Gastroesophageal sphincter (tissue), 3 donors: ENCODE results near the gene PHOX2A.

ENCODE experiments used
- EP300 ChIP-seq: sonication (generic); formaldehyde crosslinking; IDR thresholded peaks from one replicate; pipeline ENCODE4 v1.6.1; 2017; ENCODE audit warnings: antibody characterized with exemption, mild to moderate bottlenecking
- POLR2A ChIP-seq, 2 donors: fragments of 450-650 bp; IDR thresholded peaks; one replicate each; pipeline ENCODE4 v1.6.1; 2017; ENCODE audit warnings: antibody characterized with exemption in 2 of 2, mild to moderate bottlenecking in 2 of 2, moderate library complexity in 1 of 2
- POLR2AphosphoS5 ChIP-seq: sonication (generic); formaldehyde crosslinking; IDR thresholded peaks from one replicate; pipeline ENCODE4 v1.6.1; 2017; ENCODE audit warnings: antibody characterized with exemption
- TF ChIP-seq, protein P1 (sequence below), 4 experiments: fragments of 200-600 bp in 2 of 4; fragments of 450-650 bp in 2 of 4; sonication (generic) in 1 of 4; IDR thresholded peaks; one replicate each; pipeline ENCODE4 v1.5.1; 2017 to 2019; ENCODE audit warnings: antibody characterized with exemption in 4 of 4, mild to moderate bottlenecking in 2 of 4, moderate library complexity in 2 of 4

DNA sequence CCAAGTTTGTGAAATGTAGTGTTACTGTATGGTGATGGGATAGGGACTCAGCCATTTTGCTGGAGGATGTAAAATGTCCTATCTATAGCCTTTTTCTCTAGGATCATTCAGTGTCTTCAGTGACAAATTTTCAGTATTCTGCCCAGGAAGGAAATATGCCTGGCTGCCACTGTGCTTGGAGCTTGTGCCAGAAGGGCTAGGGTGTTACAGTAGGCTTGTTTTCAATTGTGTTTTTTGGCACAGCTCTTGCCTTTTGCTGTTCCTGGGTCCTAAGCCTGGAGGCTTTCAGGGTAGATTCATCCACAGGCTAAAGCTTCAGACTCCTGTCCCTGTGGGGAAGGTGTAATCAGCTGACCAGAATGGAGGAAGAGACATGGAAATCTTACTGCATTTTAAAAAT is 22.0 kb upstream of the PHOX2A start:
- TF ChIP-seq POLR2AphosphoS5 (no peak), POLR2A (IDR thresholded peaks at IDR 0.05) (no peak), EP300 (no peak)
- TF ChIP-seq, protein P1, sequence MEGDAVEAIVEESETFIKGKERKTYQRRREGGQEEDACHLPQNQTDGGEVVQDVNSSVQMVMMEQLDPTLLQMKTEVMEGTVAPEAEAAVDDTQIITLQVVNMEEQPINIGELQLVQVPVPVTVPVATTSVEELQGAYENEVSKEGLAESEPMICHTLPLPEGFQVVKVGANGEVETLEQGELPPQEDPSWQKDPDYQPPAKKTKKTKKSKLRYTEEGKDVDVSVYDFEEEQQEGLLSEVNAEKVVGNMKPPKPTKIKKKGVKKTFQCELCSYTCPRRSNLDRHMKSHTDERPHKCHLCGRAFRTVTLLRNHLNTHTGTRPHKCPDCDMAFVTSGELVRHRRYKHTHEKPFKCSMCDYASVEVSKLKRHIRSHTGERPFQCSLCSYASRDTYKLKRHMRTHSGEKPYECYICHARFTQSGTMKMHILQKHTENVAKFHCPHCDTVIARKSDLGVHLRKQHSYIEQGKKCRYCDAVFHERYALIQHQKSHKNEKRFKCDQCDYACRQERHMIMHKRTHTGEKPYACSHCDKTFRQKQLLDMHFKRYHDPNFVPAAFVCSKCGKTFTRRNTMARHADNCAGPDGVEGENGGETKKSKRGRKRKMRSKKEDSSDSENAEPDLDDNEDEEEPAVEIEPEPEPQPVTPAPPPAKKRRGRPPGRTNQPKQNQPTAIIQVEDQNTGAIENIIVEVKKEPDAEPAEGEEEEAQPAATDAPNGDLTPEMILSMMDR (IDR thresholded peaks at IDR 0.05) = no peak
